ENCODE measurements around the gene SMAD6.
A peak's percentile ranks its signal among the peaks of the same experiment; 100 is the strongest.

The SMAD6 gene

DNA sequence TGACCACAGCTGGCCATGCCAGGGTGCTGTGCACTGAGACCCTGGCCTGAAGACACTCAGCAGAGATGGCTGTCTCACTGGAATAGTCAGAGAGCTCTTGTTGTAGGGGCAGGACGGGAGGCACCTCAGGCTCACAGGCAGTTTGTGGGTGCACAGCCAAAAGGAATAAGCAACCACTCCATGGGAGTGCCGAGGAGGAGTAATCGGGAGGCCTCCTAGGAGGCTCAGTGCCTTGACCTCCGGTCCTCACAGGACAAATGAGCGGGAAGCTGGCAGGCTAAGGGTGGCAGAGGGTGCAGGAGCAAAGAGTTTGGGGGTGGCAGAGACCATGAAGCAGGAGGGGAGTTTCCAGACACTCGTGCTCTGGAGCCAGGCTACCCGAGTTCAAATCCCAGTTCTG, 81.7 kb downstream of the SMAD6 start:
- H4K20me1 ChIP-seq: no peaks in the 10 kb centered on the region
- H3K27ac ChIP-seq: no peak overlapping the region
- no peak overlapping the region for H3K9ac ChIP-seq
- H3K4me3 ChIP-seq: no peak overlapping the region
- H3K9me3 ChIP-seq: no peaks in the 10 kb centered on the region
- peaks cover 29% of the 10 kb centered on the region for H3K4me1 ChIP-seq
- no peaks in the 10 kb centered on the region for H3K27me3 ChIP-seq
- no peaks in the 10 kb centered on the region for H3K36me3 ChIP-seq
- no peak for TF ChIP-seq Cebpa-rat (IDR thresholded peaks at IDR 0.05)
- H3K4me2 ChIP-seq: no peak overlapping the region

DNA sequence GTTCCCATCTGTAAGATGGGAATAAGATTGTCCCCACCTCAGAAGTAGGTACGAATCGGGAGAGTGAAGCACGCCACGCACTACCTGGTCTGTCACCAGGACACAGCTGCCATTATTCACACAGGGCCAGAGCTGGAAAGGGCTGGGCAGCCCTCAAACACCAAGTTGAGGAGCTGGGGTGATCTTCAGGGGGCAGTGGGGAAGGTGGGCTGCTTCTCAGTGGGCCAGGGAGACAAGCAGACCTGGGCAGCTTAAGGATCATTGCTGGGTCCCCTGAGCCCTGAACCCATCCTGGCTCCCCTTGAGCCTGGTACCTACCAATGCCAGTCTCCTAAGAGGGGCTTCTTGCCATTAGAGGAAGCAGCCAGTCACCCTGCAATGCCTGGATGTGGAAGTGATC, 82.1 kb downstream of the SMAD6 start:
- no peak for TF ChIP-seq Cebpa-rat (IDR thresholded peaks at IDR 0.05)
- Histone ChIP-seq H3K9ac (no peak overlapping the region), H3K9me3 (no peaks in the 10 kb centered on the region), H3K4me2 (no peak overlapping the region), H3K27ac (no peak overlapping the region), H3K4me1 (peaks cover 29% of the 10 kb centered on the region), H3K27me3 (no peaks in the 10 kb centered on the region), H3K4me3 (no peak overlapping the region), H4K20me1 (no peaks in the 10 kb centered on the region), H3K36me3 (no peaks in the 10 kb centered on the region)

DNA sequence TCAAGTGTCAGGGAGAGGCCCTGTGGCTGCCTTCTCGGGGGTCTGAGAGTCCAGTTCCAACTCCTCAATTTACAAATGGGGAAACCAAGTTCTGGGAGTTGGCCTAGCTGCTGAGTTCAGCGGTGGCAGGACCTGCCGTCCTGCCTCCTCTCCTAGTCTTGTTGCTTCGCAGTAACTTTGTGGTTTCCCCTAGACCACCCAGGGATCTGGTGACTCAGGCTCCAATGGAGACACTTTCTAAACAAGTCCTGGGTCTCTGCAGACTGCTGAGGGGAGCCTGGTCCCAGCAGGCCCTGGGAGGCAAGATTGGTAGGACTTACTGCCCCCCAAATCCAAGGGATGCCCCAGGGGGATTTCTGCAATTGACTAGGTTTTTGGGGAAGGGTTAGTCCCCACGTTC, 83.6 kb downstream of the SMAD6 start:
- no peak for TF ChIP-seq Cebpa-rat (IDR thresholded peaks at IDR 0.05)
- no peaks in the 10 kb centered on the region for H4K20me1 ChIP-seq
- H3K9me3 ChIP-seq: no peaks in the 10 kb centered on the region
- H3K4me1 ChIP-seq: peaks cover 29% of the 10 kb centered on the region
- no peaks in the 10 kb centered on the region for H3K36me3 ChIP-seq
- no peak overlapping the region for H3K27ac ChIP-seq
- H3K4me3 ChIP-seq: no peak overlapping the region
- no peaks in the 10 kb centered on the region for H3K27me3 ChIP-seq
- H3K9ac ChIP-seq: no peak overlapping the region
- H3K4me2 ChIP-seq: peak overlapping the region; percentile 40

DNA sequence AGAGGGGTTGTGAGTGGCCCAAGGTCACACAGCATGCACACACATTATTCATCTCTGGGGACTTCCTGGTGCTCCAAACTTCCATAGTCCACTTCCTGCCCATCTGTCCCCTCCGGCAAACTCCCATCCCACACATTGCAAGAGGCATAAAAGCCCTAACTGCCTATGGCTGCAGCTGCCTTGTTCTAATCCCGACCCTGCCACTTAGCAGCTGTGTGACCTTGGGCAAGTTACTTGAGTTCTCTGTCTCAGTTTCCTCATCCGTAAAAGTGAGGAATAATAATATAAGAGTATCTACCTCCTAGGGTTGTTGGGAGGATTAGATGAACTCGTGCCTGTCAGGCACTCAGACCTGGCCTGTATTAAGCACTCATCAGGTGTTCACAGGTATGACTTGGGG, 84.2 kb downstream of the SMAD6 start:
- Histone ChIP-seq H3K4me2 (peak overlapping the region; percentile 40), H3K9me3 (no peaks in the 10 kb centered on the region)
- no peak for TF ChIP-seq Cebpa-rat (IDR thresholded peaks at IDR 0.05)

DNA sequence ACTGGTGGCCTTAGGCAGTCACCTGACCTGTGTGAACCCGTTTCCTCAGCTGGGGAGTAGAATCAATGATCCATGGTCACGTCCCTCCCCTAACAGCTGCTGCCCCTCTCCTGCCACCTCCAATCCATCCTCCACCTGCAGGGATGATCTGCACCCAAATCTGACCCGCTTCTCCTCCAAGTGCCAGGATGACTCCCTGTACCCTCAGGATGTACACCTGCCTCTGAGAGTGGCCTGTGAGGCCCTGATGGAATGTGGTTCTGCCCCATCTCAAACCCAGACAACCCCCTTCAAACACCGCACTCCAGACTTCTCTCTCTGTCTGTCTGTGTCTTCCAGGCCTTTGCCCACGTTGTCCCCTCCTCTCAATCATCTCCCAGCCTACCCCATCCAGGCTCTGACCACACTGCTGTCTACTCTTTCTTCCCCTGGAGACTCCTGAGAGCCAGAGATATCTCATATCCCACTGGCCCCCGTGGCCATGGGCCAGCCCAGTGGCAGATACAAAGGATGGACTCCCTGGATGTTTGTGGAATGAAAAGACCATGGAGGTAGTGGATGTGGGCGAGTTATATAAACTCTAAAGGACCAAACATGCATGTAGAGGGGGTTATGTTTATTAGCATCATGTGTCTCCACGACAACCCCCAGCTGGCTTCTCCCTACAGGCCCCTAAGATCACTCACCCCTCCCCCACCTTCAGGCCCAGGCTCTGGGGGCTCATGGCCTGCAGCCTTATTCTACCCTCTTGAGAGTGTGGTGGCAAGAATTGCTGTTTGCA, 84.9 kb downstream of the SMAD6 start:
- Histone ChIP-seq H3K4me2 (peak overlapping the region; percentile 40), H3K9me3 (no peaks in the 10 kb centered on the region), H3K4me1 (peaks cover 29% of the 10 kb centered on the region), H3K27me3 (no peaks in the 10 kb centered on the region), H4K20me1 (no peaks in the 10 kb centered on the region), H3K27ac (no peak overlapping the region), H3K9ac (no peak overlapping the region), H3K36me3 (no peaks in the 10 kb centered on the region), H3K4me3 (no peak overlapping the region)
- TF ChIP-seq Cebpa-rat (IDR thresholded peaks at IDR 0.05): no peak

More for the DNA sequence above, 84.2 kb downstream of the SMAD6 start:
- Histone ChIP-seq H4K20me1 (no peaks in the 10 kb centered on the region), H3K27ac (no peak overlapping the region), H3K4me1 (peaks cover 29% of the 10 kb centered on the region), H3K27me3 (no peaks in the 10 kb centered on the region), H3K9ac (no peak overlapping the region), H3K4me3 (no peak overlapping the region), H3K36me3 (no peaks in the 10 kb centered on the region)

DNA sequence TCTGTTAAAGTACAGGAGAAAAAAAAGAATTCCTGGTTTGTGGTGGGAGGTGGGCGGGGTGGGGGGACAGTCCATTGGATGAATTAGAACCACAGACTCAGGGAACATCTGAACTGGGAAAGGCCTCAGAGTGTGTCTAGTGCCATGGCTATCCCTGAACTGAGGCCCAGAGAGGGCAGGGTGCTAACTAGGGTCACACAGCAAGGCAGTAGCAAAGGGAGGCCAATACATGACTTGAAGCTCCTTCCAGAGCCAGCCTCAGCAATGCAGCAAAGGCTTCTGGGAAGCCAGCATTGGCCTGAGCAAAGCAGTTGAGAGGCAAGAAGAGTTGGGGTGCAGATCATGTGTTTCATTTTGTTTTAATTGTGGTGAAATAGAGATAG, 85.4 kb downstream of the SMAD6 start:
- no peak overlapping the region for H3K9ac ChIP-seq
- no peaks in the 10 kb centered on the region for H3K27me3 ChIP-seq
- H3K9me3 ChIP-seq: no peaks in the 10 kb centered on the region
- H3K27ac ChIP-seq: no peak overlapping the region
- H3K4me2 ChIP-seq: 0 out of 2 replicates have a peak overlapping the region, but pooled peaks have one; percentile 40
- no peaks in the 10 kb centered on the region for H4K20me1 ChIP-seq
- H3K4me3 ChIP-seq: no peak overlapping the region
- no peaks in the 10 kb centered on the region for H3K36me3 ChIP-seq
- no peak for TF ChIP-seq Cebpa-rat (IDR thresholded peaks at IDR 0.05)
- H3K4me1 ChIP-seq: peaks cover 29% of the 10 kb centered on the region

DNA sequence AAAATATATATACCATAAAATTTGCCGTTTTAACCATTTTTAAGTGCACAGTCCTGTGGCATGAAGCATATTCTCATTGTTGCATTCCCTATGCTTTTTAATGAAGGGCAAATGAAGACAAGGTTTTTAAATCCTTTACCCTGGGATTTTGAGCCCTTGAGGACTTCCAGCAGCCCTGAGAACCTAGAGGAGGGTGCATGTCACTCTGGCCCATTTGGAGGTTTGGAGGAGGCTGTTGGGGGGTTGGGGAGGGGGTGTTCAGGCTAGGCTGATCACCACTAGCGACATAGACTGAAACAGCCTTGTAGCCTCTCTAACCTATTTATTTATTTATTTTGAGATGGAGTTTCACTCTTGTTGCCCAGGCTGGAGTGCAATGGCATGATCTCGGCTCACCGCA, 86.0 kb downstream of the SMAD6 start:
- Histone ChIP-seq H3K4me1 (peaks cover 29% of the 10 kb centered on the region), H3K4me2 (no peak overlapping the region), H3K4me3 (no peak overlapping the region), H3K27ac (no peak overlapping the region), H3K36me3 (no peaks in the 10 kb centered on the region), H4K20me1 (no peaks in the 10 kb centered on the region), H3K9ac (no peak overlapping the region), H3K27me3 (no peaks in the 10 kb centered on the region), H3K9me3 (no peaks in the 10 kb centered on the region)
- no peak for TF ChIP-seq Cebpa-rat (IDR thresholded peaks at IDR 0.05)

DNA sequence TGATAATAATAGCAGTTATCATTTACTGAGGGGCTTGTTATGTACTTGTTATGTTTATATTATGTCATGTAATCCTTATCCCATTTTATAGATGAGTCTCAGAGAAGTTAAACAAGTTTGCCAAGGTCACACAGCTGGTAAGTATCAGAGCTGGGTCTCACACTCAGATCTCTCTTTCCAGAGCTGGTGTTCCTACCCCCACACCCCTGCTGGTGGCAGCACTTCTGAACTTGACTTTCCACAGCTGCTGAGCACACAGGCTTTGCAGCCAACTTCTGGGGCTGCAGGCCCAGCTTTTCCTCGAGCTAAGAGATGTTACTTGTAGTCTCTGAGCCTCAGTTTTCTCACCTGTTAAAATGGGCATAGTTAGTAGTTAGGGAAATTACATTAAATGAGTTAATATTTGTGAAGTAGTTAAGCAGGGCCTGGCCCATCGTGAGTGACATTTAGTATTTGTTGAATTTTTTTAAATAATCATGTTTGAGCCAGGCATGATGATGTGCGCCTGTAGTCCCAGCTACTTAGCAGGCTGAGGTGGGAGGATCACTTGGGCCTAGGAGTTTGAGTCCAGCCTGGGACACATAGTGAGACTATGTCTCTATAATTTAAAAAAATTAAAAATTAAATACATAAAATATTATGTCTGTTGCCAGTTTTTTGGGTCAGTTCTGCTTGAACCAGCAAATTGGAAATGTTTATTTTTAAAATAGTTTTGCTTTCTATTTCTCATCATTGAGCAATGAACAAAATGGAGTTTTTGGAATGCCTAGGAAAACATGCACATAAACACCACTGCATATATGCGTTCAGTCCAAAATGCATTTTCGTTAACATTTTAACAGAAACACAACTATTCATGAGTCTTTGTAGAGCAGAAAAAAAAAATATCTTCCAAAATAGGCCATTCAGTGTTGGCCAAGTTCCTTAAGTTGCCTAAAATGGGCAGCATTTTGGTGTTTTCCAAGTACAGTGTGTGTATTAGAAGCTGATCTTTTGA, 87.3 kb downstream of the SMAD6 start:
- Histone ChIP-seq H3K27ac (no peak overlapping the region), H3K4me3 (no peak overlapping the region), H3K4me1 (peaks cover 29% of the 10 kb centered on the region), H4K20me1 (no peaks in the 10 kb centered on the region), H3K9me3 (no peaks in the 10 kb centered on the region), H3K36me3 (no peaks in the 10 kb centered on the region), H3K27me3 (no peaks in the 10 kb centered on the region), H3K9ac (no peak overlapping the region), H3K4me2 (no peak overlapping the region)
- TF ChIP-seq Cebpa-rat (IDR thresholded peaks at IDR 0.05): no peak

DNA sequence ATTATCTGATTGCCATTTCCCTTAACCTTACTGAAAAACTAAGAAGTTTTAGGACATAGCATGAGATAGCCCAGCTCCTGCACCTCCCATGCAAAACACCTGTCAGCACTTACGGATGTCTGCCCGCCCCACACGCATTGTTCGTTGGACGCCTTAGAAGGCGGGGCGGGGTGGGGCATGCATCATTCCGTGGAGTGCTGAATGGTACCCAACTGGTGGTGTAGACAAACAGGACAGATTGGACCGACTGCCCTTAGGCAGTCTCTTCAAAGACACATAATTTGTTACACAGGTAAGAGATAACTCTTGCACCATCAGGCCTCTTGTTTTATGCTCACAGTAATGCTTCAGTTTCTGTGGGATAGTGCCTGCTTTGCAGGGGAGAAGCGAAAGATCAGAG, 93.8 kb downstream of the SMAD6 start:
- TF ChIP-seq Cebpa-rat (IDR thresholded peaks at IDR 0.05): no peak
- H3K36me3 ChIP-seq: no peaks in the 10 kb centered on the region
- H3K27ac ChIP-seq: no peak overlapping the region

DNA sequence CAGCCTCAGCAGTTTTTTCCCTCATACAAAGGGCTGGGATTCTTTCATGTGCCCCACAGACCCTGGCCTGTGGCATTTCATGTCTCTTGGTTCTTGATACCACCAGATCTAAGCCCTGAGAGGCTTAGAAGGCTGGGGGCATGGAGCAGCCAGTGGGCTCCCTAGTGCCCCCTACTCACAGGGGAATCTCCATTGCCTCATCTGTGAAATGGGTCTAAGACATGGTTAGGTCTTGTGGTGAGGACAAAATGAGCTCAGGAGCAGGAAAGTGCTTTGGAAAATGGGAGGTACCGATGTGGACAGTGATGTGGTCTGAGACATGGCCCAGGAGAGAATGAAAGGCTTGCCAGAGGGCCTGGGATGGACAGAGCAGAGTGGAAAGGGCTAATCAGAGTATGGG, 94.3 kb downstream of the SMAD6 start:
- Histone ChIP-seq H4K20me1 (no peaks in the 10 kb centered on the region), H3K9me3 (no peaks in the 10 kb centered on the region), H3K4me1 (no peaks in the 10 kb centered on the region), H3K4me3 (no peak overlapping the region), H3K9ac (no peak overlapping the region), H3K27ac (no peak overlapping the region), H3K27me3 (no peaks in the 10 kb centered on the region), H3K4me2 (no peak overlapping the region), H3K36me3 (no peaks in the 10 kb centered on the region)
- TF ChIP-seq Cebpa-rat (IDR thresholded peaks at IDR 0.05): no peak

More for the DNA sequence above, 93.8 kb downstream of the SMAD6 start:
- Histone ChIP-seq H3K4me3 (no peak overlapping the region), H3K4me1 (no peaks in the 10 kb centered on the region), H3K4me2 (no peak overlapping the region), H3K9ac (no peak overlapping the region), H3K9me3 (no peaks in the 10 kb centered on the region), H4K20me1 (no peaks in the 10 kb centered on the region), H3K27me3 (no peaks in the 10 kb centered on the region)
